ENCODE results near the gene DIP2A.

Gene DIP2A

GRCh38 chr21:46458315-46459023 is at the start of gene DIP2A:
Gene DIP2A, plus strand, starts transcription at chr21:46458891. Its CDS starts 241 bp downstream, at chr21:46459132.
- peak; percentile 82 to 87 (median 86) for DNase-seq (ENCODE audit: low read depth in 4 of 4, low spot score in 1 of 4)

GRCh38 chr21:46409641-46410406 is 48.9 kb upstream of the DIP2A start:
- DNase-seq (ENCODE audit: low read depth in 4 of 4, low spot score in 1 of 4) = no peak

- DNase-seq (ENCODE audit: low read depth in 4 of 4, low spot score in 1 of 4) = no peak
These were observed 48.2 kb upstream of the DIP2A start for GRCh38 chr21:46410516-46410915.

GRCh38 chr21:46411236-46411635 is 47.5 kb upstream of the DIP2A start:
- DNase-seq (ENCODE audit: low read depth in 4 of 4, low spot score in 1 of 4) = no peak

GRCh38 chr21:46411691-46412090 is 47.0 kb upstream of the DIP2A start:
- DNase-seq (ENCODE audit: low read depth in 4 of 4, low spot score in 1 of 4) = no peak

GRCh38 chr21:46412521-46413364 is 45.9 kb upstream of the DIP2A start:
- no peak for DNase-seq (ENCODE audit: low read depth in 4 of 4, low spot score in 1 of 4)

GRCh38 chr21:46413365-46413696 is 45.4 kb upstream of the DIP2A start:
- no peak for DNase-seq (ENCODE audit: low read depth in 4 of 4, low spot score in 1 of 4)

GRCh38 chr21:46414965-46415275 is 43.8 kb upstream of the DIP2A start:
- DNase-seq (ENCODE audit: low read depth in 4 of 4, low spot score in 1 of 4) = no peak

- DNase-seq (ENCODE audit: low read depth in 4 of 4, low spot score in 1 of 4) = no peak
These were observed 42.1 kb upstream of the DIP2A start for GRCh38 chr21:46416551-46416950.

GRCh38 chr21:46418265-46418946 is 40.3 kb upstream of the DIP2A start:
- DNase-seq (ENCODE audit: low read depth in 4 of 4, low spot score in 1 of 4) = no peak

- DNase-seq (ENCODE audit: low read depth in 4 of 4, low spot score in 1 of 4) = no peak
These were observed 38.2 kb upstream of the DIP2A start for GRCh38 chr21:46420241-46421190.

GRCh38 chr21:46421191-46421750 is 37.4 kb upstream of the DIP2A start:
- DNase-seq (ENCODE audit: low read depth in 4 of 4, low spot score in 1 of 4) = no peak

GRCh38 chr21:46421756-46422555 is 36.7 kb upstream of the DIP2A start:
- DNase-seq (ENCODE audit: low read depth in 4 of 4, low spot score in 1 of 4) = no peak

GRCh38 chr21:46422636-46423241 is 36.0 kb upstream of the DIP2A start:
- no peak for DNase-seq (ENCODE audit: low read depth in 4 of 4, low spot score in 1 of 4)

GRCh38 chr21:46423546-46424038 is 35.1 kb upstream of the DIP2A start:
- DNase-seq (ENCODE audit: low read depth in 4 of 4, low spot score in 1 of 4) = no peak

GRCh38 chr21:46424039-46424591 is 34.6 kb upstream of the DIP2A start:
- DNase-seq (ENCODE audit: low read depth in 4 of 4, low spot score in 1 of 4) = no peak

- DNase-seq (ENCODE audit: low read depth in 4 of 4, low spot score in 1 of 4) = no peak
These were observed 34.1 kb upstream of the DIP2A start for GRCh38 chr21:46424621-46425020.

- DNase-seq (ENCODE audit: low read depth in 4 of 4, low spot score in 1 of 4) = no peak
These were observed 33.6 kb upstream of the DIP2A start for GRCh38 chr21:46425041-46425440.

Data from stimulated activated CD4-positive, alpha-beta T cell treated with anti-CD3 and anti-CD28 coated beads, Interleukin-1b, Interleukin-23, amount 100 ng/mL, for 24 hours (primary cell).